Activated CD8-positive, alpha-beta T cell treated with anti-CD3 and anti-CD28 coated beads, Interleukin-2, amount 10 ng/mL, durations not matched to agents 7 days and 5 days (primary cell): Measurements from ENCODE around the gene FOXO6. TPM values are rescaled to one million over a fixed set of nuclear protein-coding genes. Genes with fewer than 3 reads are reported as not detected.

Source experiments
- ATAC-seq: fragments of 150-1000 bp; cut with Tn5 transposase; one replicate; pipeline ENCODE4 v1.10.0; 2021; ENCODE audit warnings: moderate library complexity
- CTCF ChIA-PET: fragments of 350-600 bp; sonication (Branson Sonifier 250); formaldehyde crosslinking; loops from one replicate; lab custom pipeline; 2021; ENCODE audit warnings: antibody characterized with exemption; lab: Charles Lee
- POLR2A ChIA-PET: fragments of 350-600 bp; sonication (Branson Sonifier 250); formaldehyde crosslinking; loops from one replicate; lab custom pipeline; 2021; ENCODE audit warnings: antibody characterized with exemption; lab: Charles Lee
- DNase-seq: peaks from one replicate; pipeline ENCODE4 v3.0.0-alpha.2; 2020
- H3K27ac Mint-ChIP-seq: one replicate; pipeline ENCODE4 v1.8.0; 2021; ENCODE audit warnings: mild to moderate bottlenecking, mixed read lengths
- H3K27me3 Mint-ChIP-seq: one replicate; pipeline ENCODE4 v1.8.0; 2021; ENCODE audit warnings: low read depth, mixed read lengths
- H3K36me3 Mint-ChIP-seq: one replicate; pipeline ENCODE4 v1.8.0; 2021; ENCODE audit warnings: low read depth, mixed read lengths
- H3K4me1 Mint-ChIP-seq: one replicate; pipeline ENCODE4 v1.8.0; 2021; ENCODE audit warnings: low read depth, mixed read lengths
- H3K4me3 Mint-ChIP-seq: one replicate; pipeline ENCODE4 v1.8.0; 2021; ENCODE audit warnings: mild to moderate bottlenecking, mixed read lengths
- H3K9me3 Mint-ChIP-seq: one replicate; pipeline ENCODE4 v1.8.0; 2022; ENCODE audit warnings: mixed read lengths; ENCODE audit not compliant: insufficient read depth
- total RNA-seq, 2 experiments: library from RNA; stranded (reverse); gene quantifications; one replicate each; pipeline ENCODE4 v1.2.3, GENCODE V29; 2021

The FOXO6 gene
- total RNA-seq, 2 experiments from 2014 or later = 0.24 to 0.31 TPM

DNA sequence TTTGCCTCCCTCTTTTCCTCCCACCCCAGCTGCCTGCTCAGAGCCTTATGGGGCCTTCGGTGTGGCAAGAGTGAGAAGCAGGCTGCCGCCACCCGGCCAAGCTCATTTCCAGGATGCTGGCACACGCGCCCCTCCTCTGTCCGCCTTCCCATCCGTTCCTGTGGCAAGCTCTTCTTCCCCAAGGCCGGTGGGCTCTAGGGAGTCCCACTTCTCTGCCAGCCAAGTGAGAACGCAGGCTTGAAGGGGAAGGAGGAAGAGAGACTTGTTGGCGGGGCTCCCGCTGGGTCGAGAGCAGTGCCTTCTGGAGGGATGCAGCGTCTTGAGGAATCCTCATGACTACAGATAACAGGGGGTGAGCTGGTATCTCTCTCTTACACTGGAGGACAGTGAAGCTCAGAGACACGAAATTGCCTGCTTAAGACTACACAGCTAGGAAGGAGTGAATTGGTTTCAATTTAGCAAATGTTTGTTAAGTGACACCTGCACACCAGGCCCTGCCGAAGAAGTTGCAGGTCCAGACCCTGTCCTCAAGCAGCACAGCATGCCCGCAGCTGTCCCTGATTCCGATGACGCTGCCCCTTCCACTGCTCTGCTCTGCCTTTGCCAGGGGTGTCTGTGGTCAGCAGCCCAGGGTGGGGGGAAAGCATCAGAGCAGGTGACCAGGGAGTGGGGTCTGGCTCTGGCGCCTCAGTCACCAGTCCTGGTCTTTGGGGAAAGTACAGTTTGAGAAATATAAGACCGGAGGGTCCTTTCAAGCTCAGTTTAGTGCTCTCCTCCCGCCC, 40.1 kb upstream of the FOXO6 start:
- Mint-ChIP-seq H3K36me3 (no peaks in the 10 kb centered on the region), H3K4me1 (no peaks in the 10 kb centered on the region), H3K27ac (no peak overlapping the region), H3K4me3 (no peak overlapping the region), H3K9me3 (no peaks in the 10 kb centered on the region), H3K27me3 (no peaks in the 10 kb centered on the region)
- CTCF ChIA-PET = interaction anchor here (1.7 kb wide), 1 partner anchor 97 kb away, joined by 4 read pairs; no protein-coding TSS in a partner anchor
- POLR2A ChIA-PET = interaction anchor here (0.5 kb wide), 1 partner anchor 1918 kb away, joined by 3 read pairs; no protein-coding TSS in a partner anchor
- DNase-seq (no peak), ATAC-seq (no peak)

DNA sequence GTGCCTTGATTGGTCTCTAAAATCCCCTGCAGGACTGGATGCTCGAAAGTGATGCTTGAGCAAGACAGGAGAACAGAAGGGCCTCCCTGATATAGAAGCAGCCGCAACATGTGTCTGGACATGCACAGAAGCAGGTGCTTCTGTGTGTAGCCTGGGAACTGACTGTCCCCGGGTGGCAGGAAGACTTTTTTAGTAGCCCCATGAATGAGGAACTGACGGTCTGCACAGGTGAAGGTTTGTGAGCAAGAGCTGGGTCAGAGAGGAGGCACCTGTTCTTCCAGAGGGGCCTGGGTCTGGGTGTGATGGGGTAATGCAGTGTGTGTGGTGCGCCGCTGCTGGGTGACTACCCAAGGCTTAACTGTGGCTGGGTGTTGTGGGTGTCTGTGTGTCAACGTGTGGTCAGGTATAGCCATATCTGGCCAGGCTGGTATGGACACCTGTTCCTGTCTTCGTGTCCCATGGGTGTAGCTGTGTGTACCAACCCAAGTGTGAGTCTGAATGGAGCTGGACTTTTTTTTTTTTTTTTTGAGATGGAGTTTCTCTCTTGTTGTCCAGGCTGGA, 39.1 kb upstream of the FOXO6 start:
- Mint-ChIP-seq H3K27me3 (peaks cover 3% of the 10 kb centered on the region), H3K4me3 (no peak overlapping the region), H3K27ac (peak overlapping the region; percentile 23), H3K36me3 (no peaks in the 10 kb centered on the region), H3K4me1 (no peaks in the 10 kb centered on the region), H3K9me3 (no peaks in the 10 kb centered on the region)
- ChIA-PET CTCF (interaction anchor here (1.0 to 1.2 kb wide), 4 partner anchors 12 to 96 kb away, joined by 3 to 9 read pairs (median 4); no protein-coding TSS in a partner anchor), POLR2A (no interaction called here)
- DNase-seq (no peak), ATAC-seq (no peak)

DNA sequence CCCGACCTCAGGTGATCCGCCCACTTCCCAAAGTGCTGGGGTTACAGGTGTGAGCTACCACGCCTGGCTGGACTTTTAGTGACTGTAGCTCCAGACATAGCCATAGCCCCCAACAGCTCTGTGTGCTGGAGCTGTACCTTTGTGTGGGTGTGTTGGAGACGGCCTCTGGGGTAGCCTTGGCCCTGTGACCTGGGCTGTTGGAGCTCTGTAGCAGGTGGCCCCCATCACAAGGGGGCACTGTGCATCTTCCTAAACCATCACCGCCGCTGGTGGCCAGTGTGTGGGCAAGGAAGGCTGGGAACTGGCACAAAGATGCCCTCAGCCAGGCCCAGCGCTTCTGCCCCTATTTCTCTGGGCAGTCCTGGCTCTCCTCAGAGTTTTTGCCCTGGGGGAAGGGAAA, 38.4 kb upstream of the FOXO6 start:
- Mint-ChIP-seq H3K36me3 (no peaks in the 10 kb centered on the region), H3K9me3 (no peaks in the 10 kb centered on the region), H3K4me3 (no peak overlapping the region), H3K4me1 (no peaks in the 10 kb centered on the region), H3K27me3 (peaks cover 3% of the 10 kb centered on the region), H3K27ac (no peak overlapping the region)
- ChIA-PET POLR2A (no interaction called here), CTCF (interaction anchor here (1.0 to 1.3 kb wide), 5 partner anchors 12 to 100 kb away, joined by 3 to 9 read pairs (median 4); no protein-coding TSS in a partner anchor)
- ATAC-seq = peak; percentile 53
- DNase-seq = no peak

DNA sequence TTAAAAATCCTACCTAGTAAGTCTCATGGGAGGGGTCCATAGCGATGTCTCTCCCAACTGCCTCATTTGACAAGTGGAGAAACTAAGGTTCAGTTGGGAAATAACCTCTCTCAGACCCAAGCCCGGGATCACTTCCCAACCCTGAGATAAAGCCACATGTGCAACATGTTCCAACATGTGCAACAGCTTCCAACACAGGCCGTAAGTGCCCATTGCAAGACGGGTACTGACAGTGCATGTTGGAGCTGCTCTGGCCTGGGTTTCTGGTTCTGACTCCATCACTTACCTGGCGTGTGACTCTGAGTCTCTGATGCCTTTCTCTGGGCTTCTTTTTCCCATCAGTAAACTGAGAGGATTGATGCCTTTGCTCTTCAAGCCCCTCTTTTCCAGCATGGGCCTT, 38.0 kb upstream of the FOXO6 start:
- peaks cover 3% of the 10 kb centered on the region for H3K27me3 Mint-ChIP-seq
- no peak overlapping the region for H3K4me3 Mint-ChIP-seq
- POLR2A ChIA-PET = no interaction called here
- H3K9me3 Mint-ChIP-seq = no peaks in the 10 kb centered on the region
- no peaks in the 10 kb centered on the region for H3K4me1 Mint-ChIP-seq
- DNase-seq = no peak
- no peak for ATAC-seq
- no peak overlapping the region for H3K27ac Mint-ChIP-seq
- CTCF ChIA-PET = interaction anchor here (1.0 to 1.3 kb wide), 6 partner anchors 9 to 100 kb away, joined by 3 to 9 read pairs (median 4); no protein-coding TSS in a partner anchor
- H3K36me3 Mint-ChIP-seq = no peaks in the 10 kb centered on the region

DNA sequence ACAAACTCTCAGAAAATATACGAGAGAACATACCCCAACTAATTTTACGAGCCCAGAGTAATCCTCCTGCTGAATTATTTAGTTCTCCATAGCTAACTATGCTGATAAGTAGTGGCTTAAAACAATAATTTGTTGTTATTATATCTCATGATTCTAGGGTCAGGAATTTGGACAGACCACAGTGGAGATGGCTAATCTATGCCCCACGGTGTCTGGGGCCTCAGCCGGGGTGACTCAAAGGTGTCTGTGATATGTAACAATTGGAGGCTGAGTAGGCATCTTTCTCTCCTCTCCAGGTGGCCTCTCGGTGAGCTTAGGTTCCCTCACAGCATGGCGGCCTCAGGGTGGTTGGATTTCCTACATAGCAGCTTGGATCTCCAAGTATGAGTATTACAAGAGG, 35.4 kb upstream of the FOXO6 start:
- peaks cover 3% of the 10 kb centered on the region for H3K27me3 Mint-ChIP-seq
- ChIA-PET POLR2A (no interaction called here), CTCF (no interaction called here)
- no peak overlapping the region for H3K4me3 Mint-ChIP-seq
- H3K36me3 Mint-ChIP-seq = no peaks in the 10 kb centered on the region
- no peaks in the 10 kb centered on the region for H3K9me3 Mint-ChIP-seq
- no peaks in the 10 kb centered on the region for H3K4me1 Mint-ChIP-seq
- no peak overlapping the region for H3K27ac Mint-ChIP-seq
- ATAC-seq = no peak
- no peak for DNase-seq

DNA sequence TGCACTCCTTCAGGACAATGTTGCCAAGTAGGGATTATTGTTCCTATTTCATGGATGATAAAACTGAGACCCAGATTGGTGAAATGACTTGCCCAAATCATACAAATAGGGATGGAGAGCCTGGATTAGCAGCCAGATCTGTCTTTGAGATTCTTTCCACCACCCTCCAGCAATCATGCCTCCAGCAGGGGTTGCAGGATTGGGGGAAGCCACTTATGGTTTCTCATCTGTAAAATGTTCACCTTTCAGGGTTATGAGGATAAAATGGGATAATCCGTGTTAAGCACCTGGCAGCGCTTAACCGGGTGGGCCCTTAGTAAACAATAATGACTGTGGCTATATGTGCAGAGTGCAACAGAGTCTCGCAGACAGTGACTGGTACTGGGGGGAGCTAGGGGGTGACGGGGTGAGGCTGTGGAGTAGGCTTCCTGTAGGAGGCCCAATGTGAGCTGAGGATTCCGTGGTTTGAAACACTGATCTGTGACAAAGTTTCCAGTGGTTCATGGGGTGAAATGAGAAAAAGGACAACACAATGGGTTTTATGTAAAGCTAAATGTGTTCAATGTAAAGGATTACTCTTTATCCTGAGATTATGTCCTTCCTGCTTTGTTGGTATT, 33.7 kb upstream of the FOXO6 start:
- DNase-seq = no peak
- Mint-ChIP-seq H3K9me3 (no peaks in the 10 kb centered on the region), H3K4me3 (no peak overlapping the region), H3K27me3 (peaks cover 3% of the 10 kb centered on the region), H3K27ac (no peak overlapping the region), H3K36me3 (no peaks in the 10 kb centered on the region), H3K4me1 (no peaks in the 10 kb centered on the region)
- ATAC-seq = no peak
- CTCF ChIA-PET = interaction anchor here (1.9 kb wide), 1 partner anchor 14 kb away, joined by 5 read pairs; no protein-coding TSS in a partner anchor
- POLR2A ChIA-PET = no interaction called here

DNA sequence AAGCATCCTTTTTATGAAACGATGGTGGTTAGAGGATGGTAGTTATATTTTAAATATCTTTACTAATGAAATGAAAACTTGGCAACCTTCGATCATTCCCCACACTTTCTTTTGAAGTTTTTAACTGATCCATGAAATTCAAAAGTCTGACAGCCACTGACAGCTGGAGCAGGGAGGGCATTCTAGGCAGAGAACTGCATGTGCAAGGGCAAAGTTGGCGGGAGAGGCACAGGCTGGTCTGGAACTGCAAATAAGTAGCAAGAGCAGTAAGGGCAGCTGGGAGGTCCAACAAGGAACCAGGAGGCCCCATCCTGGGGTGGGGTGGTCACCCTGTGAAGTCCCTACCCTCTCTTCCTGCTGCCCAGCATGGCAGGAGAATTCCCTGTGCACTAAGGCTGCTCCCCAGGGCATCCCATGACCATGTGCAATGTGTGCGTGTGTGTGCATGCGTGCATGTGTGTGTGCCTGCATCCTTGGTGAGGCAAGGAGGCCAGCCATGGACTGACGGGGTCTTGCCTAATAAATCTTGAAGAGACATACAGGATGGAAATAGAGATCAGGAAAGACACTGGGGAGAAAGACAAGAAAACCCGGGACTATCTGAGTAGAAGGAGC, 33.1 kb upstream of the FOXO6 start:
- ChIA-PET POLR2A (no interaction called here), CTCF (interaction anchor here (1.9 kb wide), 1 partner anchor 14 kb away, joined by 5 read pairs; no protein-coding TSS in a partner anchor)
- Mint-ChIP-seq H3K36me3 (no peaks in the 10 kb centered on the region), H3K4me1 (peaks cover 1% of the 10 kb centered on the region), H3K4me3 (no peak overlapping the region), H3K9me3 (no peaks in the 10 kb centered on the region), H3K27me3 (peaks cover 3% of the 10 kb centered on the region), H3K27ac (no peak overlapping the region)
- ATAC-seq = no peak
- DNase-seq = no peak

DNA sequence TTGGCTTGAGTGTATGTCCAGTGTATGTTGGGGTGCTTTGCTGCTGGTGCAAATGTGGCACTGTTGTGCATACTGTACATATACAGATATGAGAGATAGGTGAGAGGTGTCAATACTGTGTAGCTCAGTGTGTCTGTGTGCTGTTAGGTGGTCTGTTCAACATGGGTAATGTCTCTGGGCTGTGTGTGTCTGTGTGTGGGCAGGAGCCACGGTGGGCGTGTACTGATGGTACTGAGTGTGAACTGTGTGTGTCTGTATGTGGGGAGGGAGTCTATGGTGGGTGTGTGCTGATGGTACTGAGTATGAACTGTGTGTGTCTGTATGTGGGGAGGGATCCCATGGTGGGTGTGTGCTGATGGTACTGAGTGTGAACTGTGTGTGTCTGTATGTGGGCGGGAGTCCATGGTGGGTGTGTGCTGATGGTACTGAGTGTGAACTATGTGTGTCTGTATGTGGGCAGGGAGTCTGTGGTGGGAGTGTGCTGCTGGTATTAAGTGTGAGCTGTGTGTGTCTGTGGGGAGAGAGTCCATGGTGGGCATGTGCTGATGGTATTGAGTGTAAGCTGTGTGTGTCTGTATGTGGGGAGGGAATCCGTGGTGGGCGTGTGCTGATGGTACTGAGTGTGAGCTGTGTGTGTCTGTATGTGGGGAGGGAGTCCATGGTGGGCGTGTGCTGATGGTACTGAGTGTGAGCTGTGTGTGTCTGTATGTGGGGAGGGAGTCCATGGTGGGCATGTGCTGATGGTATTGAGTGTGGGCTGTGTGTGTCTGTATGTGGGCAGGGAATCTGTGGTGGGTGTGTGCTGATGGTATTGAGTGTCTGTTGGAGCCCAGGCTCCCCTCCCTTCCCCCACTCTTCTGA, 32.2 kb upstream of the FOXO6 start:
- DNase-seq = no peak
- POLR2A ChIA-PET = no interaction called here

DNA sequence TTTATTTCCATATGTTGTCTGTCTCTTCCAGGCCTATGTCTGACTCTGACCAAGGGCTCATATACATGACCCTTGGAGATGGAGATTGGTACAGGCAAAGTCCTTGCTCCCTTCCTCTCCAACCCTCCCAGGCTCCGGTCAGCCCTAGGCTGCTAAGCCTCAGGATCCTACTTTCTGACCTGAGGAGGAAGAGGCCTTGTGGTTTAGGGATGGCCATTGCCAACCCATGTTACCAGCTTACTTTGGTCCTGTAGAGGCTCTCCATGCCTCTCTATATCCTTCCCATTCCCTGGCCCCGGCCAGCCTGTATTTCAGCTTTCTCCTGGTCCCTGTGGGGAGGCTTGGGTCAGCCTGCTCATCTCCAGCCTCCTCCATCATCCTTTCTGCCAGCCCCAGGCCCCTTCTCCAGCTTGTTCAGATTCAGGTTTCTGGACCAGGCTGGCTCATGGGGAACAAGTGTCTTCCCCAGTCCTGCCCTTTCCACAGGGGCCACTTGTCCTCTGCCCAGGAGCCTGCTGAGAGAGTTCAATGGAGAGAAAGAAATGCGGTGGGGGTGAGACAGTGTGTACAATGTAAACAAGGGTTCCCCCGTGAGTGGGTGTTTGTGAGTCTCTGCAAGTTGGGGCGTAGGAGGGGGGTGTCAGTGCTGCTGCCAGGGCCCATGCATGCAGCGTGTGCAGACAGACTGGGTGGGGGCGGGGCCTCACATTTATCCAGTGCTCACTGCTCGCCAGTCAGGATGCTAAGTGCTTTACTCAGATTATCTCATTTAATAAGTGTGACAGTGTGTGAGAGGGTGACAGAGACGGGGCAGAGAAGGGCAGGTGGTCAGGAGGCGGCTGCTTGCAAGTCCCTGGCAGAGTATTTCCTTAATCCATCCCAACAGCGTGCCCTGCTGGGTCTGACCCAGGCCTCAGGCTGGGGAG, 31.3 kb upstream of the FOXO6 start:
- Mint-ChIP-seq H3K9me3 (no peaks in the 10 kb centered on the region), H3K27ac (no peak overlapping the region), H3K36me3 (no peaks in the 10 kb centered on the region), H3K4me1 (peaks cover 3% of the 10 kb centered on the region), H3K27me3 (peaks cover 5% of the 10 kb centered on the region), H3K4me3 (no peak overlapping the region)
- ChIA-PET POLR2A (no interaction called here), CTCF (no interaction called here)
- DNase-seq (no peak), ATAC-seq (no peak)

More for the DNA sequence above, 32.2 kb upstream of the FOXO6 start:
- Mint-ChIP-seq H3K4me3 (no peak overlapping the region), H3K9me3 (no peaks in the 10 kb centered on the region), H3K27ac (no peak overlapping the region), H3K27me3 (peaks cover 3% of the 10 kb centered on the region), H3K4me1 (peaks cover 3% of the 10 kb centered on the region), H3K36me3 (no peaks in the 10 kb centered on the region)
- CTCF ChIA-PET = no interaction called here
- ATAC-seq = no peak
